Panc1 (cell line): ENCODE measurements around the gene FAM210B.

Experiments used
- CTCF ChIP-seq: fragments of 450-650 bp; IDR thresholded peaks from 2 replicates; pipeline ENCODE4 v1.5.1; 2017; ENCODE audit warnings: mild to moderate bottlenecking
- POLR2AphosphoS5 ChIP-seq: IDR thresholded peaks from 2 replicates; pipeline ENCODE4 v1.6.1; 2012; ENCODE audit warnings: mild to moderate bottlenecking, low read depth, low read length, moderate library complexity
- REST ChIP-seq, 2 experiments: IDR thresholded peaks; 2 replicates each; pipeline ENCODE4 v1.6.1; 2011 to 2012; ENCODE audit warnings: low read depth in 2 of 2, control low read depth in 1 of 2, low read length in 1 of 2, mild to moderate bottlenecking in 1 of 2, moderate library complexity in 1 of 2; ENCODE audit not compliant: insufficient read depth in 1 of 2
- SIN3A ChIP-seq: IDR thresholded peaks from 2 replicates; pipeline ENCODE4 v1.6.1; 2012; ENCODE audit warnings: low read depth, mild to moderate bottlenecking, low read length, moderate library complexity, borderline replicate concordance; ENCODE audit not compliant: insufficient read depth
- TCF7L2 ChIP-seq: IDR thresholded peaks from 2 replicates; pipeline ENCODE4 v1.6.1; 2011; ENCODE audit warnings: mild to moderate bottlenecking, low read depth, low read length, inconsistent platforms

- TF ChIP-seq CTCF (no peak), TCF7L2 (no peak), SIN3A (no peak), POLR2AphosphoS5 (no peak), REST (IDR thresholded peaks at IDR 0.05; ENCODE audit: insufficient read depth in 1 of 2, low read depth in 2 of 2, low read length in 1 of 2) (no peak)
These were observed 6.3 kb upstream of the FAM210B start for GRCh38 chr20:56352345-56353055.
